ENCODE measurements around the gene B3GALT5.

GRCh38 chr21:39707316-39707715 is 94.6 kb downstream of the B3GALT5 start:
- no peak for TF ChIP-seq CTCF (conservative IDR thresholded peaks at IDR 0.05; ENCODE audit: low read depth, low read length)
- no peak for TF ChIP-seq EZH2 (IDR thresholded peaks at IDR 0.05; ENCODE audit: low read length, unreplicated experiment)

Data from PC-3 (cell line).